CD4-positive, alpha-beta T cell treated with Interleukin-1 beta for 1 hour (primary cell): Measurements from ENCODE around the gene MFF.
"Not testable (repeated sequence)": the region's sequence is repeated elsewhere in the genome, so short reads cannot be mapped to it uniquely, and the experiment has no call there.

Experiments
- DNase-seq, 2 donors: peaks; one replicate each; pipeline ENCODE4 v3.0.0-alpha.2; 2020 to 2022

MFF gene

GRCh38 chr2:227337442-227337841 is 12.4 kb downstream of the MFF start:
- DNase-seq, result no peak

- no peak for DNase-seq
Measured at GRCh38 chr2:227339098-227339599, 14.1 kb downstream of the MFF start.

GRCh38 chr2:227340106-227340505 is 15.1 kb downstream of the MFF start:
- DNase-seq, result no peak

GRCh38 chr2:227341553-227341952 is 16.5 kb downstream of the MFF start:
- no peak for DNase-seq

GRCh38 chr2:227344231-227344630 is 19.2 kb downstream of the MFF start:
- DNase-seq, result no peak

GRCh38 chr2:227347117-227347516 is 22.1 kb downstream of the MFF start:
- DNase-seq, result no peak

- no peak for DNase-seq
Measured at GRCh38 chr2:227348324-227348723, 23.3 kb downstream of the MFF start.

- no peak for DNase-seq
Measured at GRCh38 chr2:227349989-227350612, 25.1 kb downstream of the MFF start.

GRCh38 chr2:227351639-227352038 is 26.6 kb downstream of the MFF start:
- DNase-seq, result no peak

- DNase-seq, result no peak
Measured at GRCh38 chr2:227360351-227360750, 35.3 kb downstream of the MFF start.

- peak in 1 of 2 donors; percentile 16 for DNase-seq
Measured at GRCh38 chr2:227363756-227364155, 38.7 kb downstream of the MFF start.

GRCh38 chr2:227364585-227365263 is 39.7 kb downstream of the MFF start:
- DNase-seq, result not testable (repeated sequence)

- no peak for DNase-seq
Measured at GRCh38 chr2:227365833-227366232, 40.8 kb downstream of the MFF start.

- DNase-seq, result no peak
Measured at GRCh38 chr2:227366769-227367426, 41.8 kb downstream of the MFF start.

GRCh38 chr2:227367427-227367795 is 42.4 kb downstream of the MFF start:
- DNase-seq, result no peak

- DNase-seq, result no peak
Measured at GRCh38 chr2:227368574-227368973, 43.5 kb downstream of the MFF start.

- DNase-seq, result no peak
Measured at GRCh38 chr2:227370092-227370491, 45.0 kb downstream of the MFF start.

- DNase-seq, result peak; percentile 7 to 74
Measured at GRCh38 chr2:227370791-227371312, 45.8 kb downstream of the MFF start.

- no peak for DNase-seq
Measured at GRCh38 chr2:227373389-227373788, 48.3 kb downstream of the MFF start.

- peak in 1 of 2 donors; percentile 13 for DNase-seq
Measured at GRCh38 chr2:227374158-227374557, 49.1 kb downstream of the MFF start.

GRCh38 chr2:227376656-227377396 is 51.8 kb downstream of the MFF start:
- DNase-seq, result no peak

GRCh38 chr2:227377467-227378351 is 52.7 kb downstream of the MFF start:
- no peak for DNase-seq
